ENCODE measurements around the gene ITGAL.

ITGAL gene

DNA sequence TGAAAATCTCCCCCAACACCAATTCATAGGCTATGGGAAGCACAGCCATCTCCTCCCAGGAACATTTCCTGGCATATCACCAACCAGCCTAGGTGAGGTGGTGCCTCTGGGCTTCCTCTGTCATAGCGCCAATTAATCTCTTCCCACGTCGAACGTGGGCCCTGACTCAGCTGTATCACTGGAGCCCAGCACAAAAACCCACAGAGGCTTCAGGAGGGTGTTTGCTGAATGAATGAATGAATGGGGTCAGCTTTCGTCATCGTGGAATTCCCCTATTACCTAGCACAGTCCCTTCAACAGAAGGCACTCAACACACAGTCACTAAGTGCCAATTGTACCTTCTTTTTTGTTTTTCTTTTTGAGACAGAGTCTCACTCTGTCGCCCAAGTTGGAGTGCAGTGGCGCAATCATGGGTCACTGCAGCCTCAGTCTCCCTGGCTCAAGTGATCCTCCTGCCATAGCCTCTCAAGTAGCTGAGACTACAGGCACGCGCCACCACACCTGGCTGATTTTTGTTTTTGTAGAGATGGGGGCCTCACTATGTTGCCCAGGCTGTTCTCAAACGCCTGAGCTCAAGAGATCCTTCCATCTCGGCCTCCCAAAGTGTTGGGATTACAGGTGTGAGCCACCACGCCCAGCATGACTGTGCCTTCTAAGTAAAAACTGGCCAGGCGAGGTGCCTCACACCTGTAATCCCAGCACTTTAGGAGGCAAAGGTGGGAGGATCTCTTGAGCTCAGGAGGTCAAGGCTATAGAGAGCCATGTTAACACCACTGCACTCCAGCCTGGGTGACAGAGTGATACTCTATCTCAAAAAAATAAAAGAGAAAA lies 94.8 kb downstream of the ITGAL start:
- DNase-seq (ENCODE audit: insufficient read length, low spot score): no peak

DNA sequence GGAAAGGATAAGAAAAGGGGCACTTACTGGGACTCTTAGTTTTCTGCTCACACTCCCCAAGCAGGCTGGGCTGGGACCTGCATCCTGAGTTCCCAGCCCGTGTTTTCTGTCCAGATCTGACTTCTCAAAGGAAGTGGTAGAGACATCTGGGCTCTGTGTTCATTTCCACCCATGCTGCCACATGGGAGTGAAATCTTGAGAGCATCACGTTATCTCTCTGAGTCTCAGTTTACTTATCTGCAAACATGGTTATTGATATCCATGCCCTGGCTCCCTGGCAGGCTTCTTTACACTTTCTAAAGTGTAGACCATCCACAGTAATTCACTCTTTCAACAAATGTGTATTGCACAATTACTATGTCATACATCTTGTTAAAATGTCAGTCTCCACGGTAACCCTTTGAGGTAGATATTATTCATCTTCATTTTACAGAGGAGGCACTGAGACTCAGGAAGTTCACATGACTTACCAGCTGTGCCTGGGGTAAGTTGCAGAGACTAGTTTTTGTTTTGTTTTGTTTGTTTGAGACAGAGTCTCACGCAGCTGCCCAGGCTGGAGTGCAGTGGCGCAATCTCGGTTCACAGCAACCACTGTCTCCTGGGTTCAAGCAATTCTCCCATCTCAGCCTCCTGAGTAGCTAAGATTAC lies 95.6 kb downstream of the ITGAL start:
- TF ChIP-seq, protein P1, sequence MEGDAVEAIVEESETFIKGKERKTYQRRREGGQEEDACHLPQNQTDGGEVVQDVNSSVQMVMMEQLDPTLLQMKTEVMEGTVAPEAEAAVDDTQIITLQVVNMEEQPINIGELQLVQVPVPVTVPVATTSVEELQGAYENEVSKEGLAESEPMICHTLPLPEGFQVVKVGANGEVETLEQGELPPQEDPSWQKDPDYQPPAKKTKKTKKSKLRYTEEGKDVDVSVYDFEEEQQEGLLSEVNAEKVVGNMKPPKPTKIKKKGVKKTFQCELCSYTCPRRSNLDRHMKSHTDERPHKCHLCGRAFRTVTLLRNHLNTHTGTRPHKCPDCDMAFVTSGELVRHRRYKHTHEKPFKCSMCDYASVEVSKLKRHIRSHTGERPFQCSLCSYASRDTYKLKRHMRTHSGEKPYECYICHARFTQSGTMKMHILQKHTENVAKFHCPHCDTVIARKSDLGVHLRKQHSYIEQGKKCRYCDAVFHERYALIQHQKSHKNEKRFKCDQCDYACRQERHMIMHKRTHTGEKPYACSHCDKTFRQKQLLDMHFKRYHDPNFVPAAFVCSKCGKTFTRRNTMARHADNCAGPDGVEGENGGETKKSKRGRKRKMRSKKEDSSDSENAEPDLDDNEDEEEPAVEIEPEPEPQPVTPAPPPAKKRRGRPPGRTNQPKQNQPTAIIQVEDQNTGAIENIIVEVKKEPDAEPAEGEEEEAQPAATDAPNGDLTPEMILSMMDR (IDR thresholded peaks at IDR 0.05; ENCODE audit: insufficient read depth, missing control alignments): no peak
- DNase-seq (ENCODE audit: insufficient read length, low spot score) (no peak), FAIRE-seq (no peak)

More for the DNA sequence above, 94.8 kb downstream of the ITGAL start:
- FAIRE-seq: no peak
- TF ChIP-seq, protein P1 (IDR thresholded peaks at IDR 0.05; ENCODE audit: insufficient read depth, missing control alignments): no peak

DNA sequence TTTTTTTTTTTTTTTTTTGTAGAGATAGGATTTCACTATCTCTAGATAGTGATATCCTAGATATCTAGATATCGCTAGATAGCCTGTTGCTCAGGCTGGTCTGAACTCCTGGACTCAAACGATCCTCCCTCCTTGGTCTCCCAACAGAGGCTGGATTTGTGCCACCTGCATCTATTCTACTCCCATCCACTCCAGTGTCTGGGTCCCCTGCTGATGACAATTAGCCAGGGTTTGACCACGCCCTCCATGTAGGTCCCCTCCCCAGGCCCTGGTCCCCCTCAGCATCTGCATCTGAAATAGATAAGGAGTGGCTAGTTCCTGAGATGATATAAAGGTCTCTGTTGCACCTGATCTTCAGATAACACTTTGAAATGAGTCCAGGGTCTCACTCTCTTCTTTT lies 96.7 kb downstream of the ITGAL start:
- FAIRE-seq (no peak), DNase-seq (ENCODE audit: insufficient read length, low spot score) (no peak)
- TF ChIP-seq, protein P1 (IDR thresholded peaks at IDR 0.05; ENCODE audit: insufficient read depth, missing control alignments): no peak

DNA sequence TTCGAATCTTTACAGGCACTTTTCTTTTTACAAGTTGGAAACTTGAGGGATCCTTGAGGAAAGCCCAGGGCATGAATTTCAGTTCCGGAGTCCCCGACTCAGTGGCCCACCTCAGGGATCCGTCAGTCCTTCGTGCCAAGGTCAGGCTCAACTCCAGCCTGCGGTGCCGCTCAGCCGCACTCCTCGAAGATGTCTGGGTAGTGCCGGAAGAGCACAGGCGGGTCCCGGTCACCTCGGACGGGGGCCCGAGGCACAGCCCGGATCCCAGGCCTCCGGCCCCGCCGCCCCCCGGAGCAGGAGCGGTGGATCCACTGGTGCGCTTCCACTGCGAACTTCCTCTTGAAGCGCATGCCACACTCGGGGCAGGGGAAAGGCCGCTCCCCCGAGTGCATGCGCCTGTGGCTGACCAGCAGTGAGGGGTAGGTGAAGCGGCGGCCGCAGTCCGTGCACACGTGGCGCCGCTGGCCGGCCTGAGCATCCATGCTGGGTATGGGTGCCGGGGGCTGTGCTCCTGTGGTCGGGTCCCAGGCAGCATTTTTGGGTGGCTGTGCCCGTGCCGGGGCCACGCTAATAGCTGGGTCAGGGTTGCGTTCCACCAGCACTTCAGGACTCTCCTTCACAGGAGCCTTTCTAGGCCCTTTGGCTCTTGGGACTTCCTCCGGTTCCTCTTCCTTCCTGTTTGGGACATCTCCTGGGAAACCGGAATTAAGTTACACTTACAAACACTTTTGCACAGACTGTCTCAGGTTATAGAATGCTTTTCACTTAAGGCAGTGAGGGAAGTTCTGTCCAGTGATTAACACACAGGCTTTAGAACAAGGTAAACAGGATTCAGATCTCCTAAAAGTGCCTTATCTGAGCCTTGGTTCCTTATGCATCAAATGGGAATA lies 97.4 kb downstream of the ITGAL start:
- FAIRE-seq: no peak
- TF ChIP-seq, protein P1 (IDR thresholded peaks at IDR 0.05; ENCODE audit: insufficient read depth, missing control alignments): no peak
- no peak for DNase-seq (ENCODE audit: insufficient read length, low spot score)

DNA sequence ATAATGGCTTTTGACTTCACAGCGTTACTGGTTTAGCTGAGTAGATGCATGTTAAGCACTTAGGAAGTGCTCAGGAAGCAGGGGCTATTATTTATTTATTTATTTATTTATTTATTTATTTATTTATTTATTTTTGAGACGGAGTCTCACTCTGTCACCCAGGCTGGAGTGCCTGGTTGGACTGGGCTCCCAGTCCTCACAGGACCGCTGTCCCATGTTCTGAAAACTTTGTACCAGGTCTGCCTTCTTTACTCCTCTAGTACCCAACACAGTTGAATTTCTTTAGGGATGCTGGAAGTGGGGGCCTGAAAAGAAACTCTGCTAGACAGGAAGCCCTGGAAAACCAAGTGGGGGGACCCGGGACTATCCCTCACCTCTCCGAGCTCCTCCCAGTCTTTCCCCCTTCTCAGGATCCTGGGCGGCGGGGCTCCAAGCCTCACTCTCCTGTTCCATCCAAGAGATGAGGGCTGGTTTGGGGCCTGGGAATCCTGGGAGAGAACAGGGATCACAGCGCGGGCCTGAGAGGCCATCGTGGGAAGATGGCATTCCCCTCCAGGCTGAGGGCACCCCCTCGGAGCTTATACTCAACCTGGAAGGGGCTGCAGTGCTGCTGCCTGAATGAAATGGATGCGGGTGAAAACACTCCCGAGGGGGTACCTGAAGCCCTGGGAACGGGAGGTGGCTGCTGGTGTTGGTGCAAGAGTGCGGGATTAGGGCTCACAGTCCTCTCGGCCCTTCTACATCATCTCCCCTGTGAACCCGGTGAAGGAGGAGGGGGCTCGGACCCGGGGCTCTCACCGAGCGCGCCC lies 98.3 kb downstream of the ITGAL start:
- DNase-seq (ENCODE audit: insufficient read length, low spot score): peak; percentile 47
- TF ChIP-seq, protein P1 (IDR thresholded peaks at IDR 0.05; ENCODE audit: insufficient read depth, missing control alignments): no peak
- FAIRE-seq: no peak

DNA sequence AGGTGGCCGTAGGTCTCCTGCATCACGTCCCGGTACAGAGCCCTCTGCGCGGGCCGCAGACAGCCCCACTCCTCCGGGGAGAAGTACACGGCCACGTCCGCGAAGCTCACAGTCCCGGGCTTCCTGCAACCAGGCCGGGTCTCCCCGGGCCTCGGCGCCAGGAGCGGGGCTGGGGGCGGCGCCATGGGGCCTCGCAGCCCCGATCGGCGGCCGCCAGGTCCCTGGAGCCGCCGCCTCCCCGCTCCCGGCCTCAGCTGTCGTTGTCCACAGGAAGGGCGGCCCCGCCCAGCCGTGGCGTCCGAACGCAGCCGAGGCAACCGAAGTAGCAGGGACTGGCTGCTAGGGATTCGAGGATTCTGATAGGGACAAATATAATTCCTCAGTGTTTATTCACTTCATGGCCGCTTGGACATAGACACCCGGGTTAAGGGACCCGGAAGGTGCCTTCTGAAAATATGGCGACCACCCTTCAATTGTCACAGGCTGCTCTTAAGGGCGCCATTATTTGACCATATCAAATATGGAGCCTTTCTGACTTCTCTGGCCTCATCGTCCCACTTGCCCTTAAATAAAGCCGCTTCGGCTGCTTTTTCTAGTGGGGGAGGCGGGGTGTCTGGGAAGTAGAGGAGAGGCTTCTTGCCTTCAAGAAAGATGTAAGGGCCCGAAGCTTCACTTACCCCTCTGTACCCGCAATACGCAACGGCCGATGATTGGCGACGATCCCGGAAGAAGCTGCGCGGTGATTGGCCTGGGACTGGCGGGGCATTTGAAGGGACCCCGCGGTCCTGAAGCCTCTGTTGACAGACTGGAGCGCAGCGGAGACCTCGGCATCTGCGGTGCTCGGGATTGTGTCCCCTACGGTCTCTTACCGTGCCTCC lies 99.1 kb downstream of the ITGAL start, which contains the start of gene ZNF688:
ZNF688 (minus strand) TSS at position 270 of the 878 bp plus-strand sequence; CDS start at position 185, 85 bp downstream.
- peak; percentile 88 for DNase-seq (ENCODE audit: insufficient read length, low spot score)
- FAIRE-seq: no peak
- TF ChIP-seq, protein P1 (IDR thresholded peaks at IDR 0.05; ENCODE audit: insufficient read depth, missing control alignments): no peak

All from D721Med (cell line).